Esophagus (tissue), 2 donors: Measurements from ENCODE around the gene EXOC6B. TPM values are rescaled to one million over a fixed set of nuclear protein-coding genes. Genes with fewer than 3 reads are reported as not detected.
"Not testable (repeated sequence)": the region's sequence is repeated elsewhere in the genome, so short reads cannot be mapped to it uniquely, and the experiment has no call there.

Source experiments
- H3K27ac ChIP-seq, 2 donors: one replicate each; pipeline ENCODE4 v1.5.1; 2013; ENCODE audit warnings: low read depth in 2 of 2, mild to moderate bottlenecking in 2 of 2, inconsistent platforms in 1 of 2, low read length in 1 of 2, moderate library complexity in 1 of 2
- H3K27me3 ChIP-seq, 2 donors: one replicate each; pipeline ENCODE4 v1.6.1; 2013; ENCODE audit warnings: low read length in 2 of 2, control low read depth in 1 of 2, mild to moderate bottlenecking in 1 of 2; ENCODE audit not compliant: insufficient read depth in 2 of 2, control insufficient read depth in 1 of 2
- H3K36me3 ChIP-seq, 2 donors: one replicate each; pipeline ENCODE4 v1.6.1; 2013; ENCODE audit warnings: low read length in 1 of 2; ENCODE audit not compliant: control insufficient read depth in 2 of 2, insufficient read depth in 2 of 2
- H3K4me1 ChIP-seq, 2 donors: one replicate each; pipeline ENCODE4 v1.6.1; 2013; ENCODE audit warnings: low read length in 1 of 2; ENCODE audit not compliant: control insufficient read depth in 2 of 2, insufficient read depth in 2 of 2
- H3K4me3 ChIP-seq, 2 donors: one replicate each; pipeline ENCODE4 v1.5.1; 2013; ENCODE audit warnings: low read length in 2 of 2, mild to moderate bottlenecking in 2 of 2, low read depth in 1 of 2, moderate library complexity in 1 of 2
- H3K9me3 ChIP-seq, 2 donors: one replicate each; pipeline ENCODE4 v1.6.1; 2013; ENCODE audit warnings: mild to moderate bottlenecking in 2 of 2, low read depth in 1 of 2, low read length in 1 of 2, moderate library complexity in 1 of 2; ENCODE audit not compliant: control insufficient read depth in 2 of 2, insufficient read depth in 1 of 2
- WGBS, 2 donors: extraction: QIAGEN DNeasy Blood & Tissue Kit; methylation state at CpG; one replicate each; pipeline ENCODE4 v1.1.7; 2013; 5-methylcytosine and 5-hydroxymethylcytosine counted together
- polyA plus RNA-seq, 2 donors: library from polyadenylated mRNA; stranded (reverse); fragments of 200-250 nt; gene quantifications; one replicate each; pipeline ENCODE4 v1.2.3, GENCODE V29; 2013
- donor health status: healthy with polysubstance abuse.
- donor health status: Bipolar disorder and iron deficiency.

EXOC6B gene
- polyA plus RNA-seq, 2 donors, result 6.0 to 8.4 TPM

- Histone ChIP-seq H3K27ac (no peak overlapping the region), H3K9me3 (no peaks in the 10 kb centered on the region)
These were observed 149.3 kb downstream of the EXOC6B start for GRCh38 chr2:72676341-72677025.

GRCh38 chr2:72674982-72675915 lies 150.6 kb downstream of the EXOC6B start:
- H3K27ac ChIP-seq, result no peak overlapping the region
- H3K9me3 ChIP-seq, result no peaks in the 10 kb centered on the region
- no peaks in the 10 kb centered on the region for H3K27me3 ChIP-seq
- H3K36me3 ChIP-seq, result no peaks in the 10 kb centered on the region
- WGBS, 2 donors, result 81 to 87% methylated on average over 8 of the region's 8 CpGs
- H3K4me3 ChIP-seq, result no peak overlapping the region
- H3K4me1 ChIP-seq, result no peaks in the 10 kb centered on the region

More at GRCh38 chr2:72676341-72677025, 149.3 kb downstream of the EXOC6B start:
- no peak overlapping the region for H3K4me3 ChIP-seq
- no peaks in the 10 kb centered on the region for H3K36me3 ChIP-seq
- 60 to 65% methylated on average over 5 of the region's 5 CpGs for WGBS, 2 donors
- no peaks in the 10 kb centered on the region for H3K27me3 ChIP-seq
- no peaks in the 10 kb centered on the region for H3K4me1 ChIP-seq

- Histone ChIP-seq H3K27me3 (no peaks in the 10 kb centered on the region), H3K27ac (no peak overlapping the region), H3K4me3 (no peak overlapping the region), H3K36me3 (no peaks in the 10 kb centered on the region), H3K4me1 (no peaks in the 10 kb centered on the region), H3K9me3 (no peaks in the 10 kb centered on the region)
- 74 to 92% methylated on average over 2 of the region's 2 CpGs for WGBS, 2 donors
These were observed 152.6 kb downstream of the EXOC6B start for GRCh38 chr2:72673279-72673678.

GRCh38 chr2:72669121-72669520 lies 156.7 kb downstream of the EXOC6B start:
- 65 to 73% methylated on average over 4 of the region's 4 CpGs for WGBS, 2 donors
- peaks cover 3 to 7% of the 10 kb centered on the region in 2 donors for H3K9me3 ChIP-seq
- H3K4me3 ChIP-seq, result no peak overlapping the region
- peaks cover 0 to 2% of the 10 kb centered on the region in 2 donors for H3K36me3 ChIP-seq
- no peaks in the 10 kb centered on the region for H3K4me1 ChIP-seq
- no peaks in the 10 kb centered on the region for H3K27me3 ChIP-seq
- H3K27ac ChIP-seq, result no peak overlapping the region

- H3K4me1 ChIP-seq, result no peaks in the 10 kb centered on the region
- 93 to 94% methylated on average over 4 of the region's 4 CpGs for WGBS, 2 donors
- peaks cover 0 to 2% of the 10 kb centered on the region in 2 donors for H3K36me3 ChIP-seq
- H3K27me3 ChIP-seq, result no peaks in the 10 kb centered on the region
- H3K4me3 ChIP-seq, result no peak overlapping the region
- H3K27ac ChIP-seq, result no peak overlapping the region
- peaks cover 3 to 7% of the 10 kb centered on the region in 2 donors for H3K9me3 ChIP-seq
These were observed 157.2 kb downstream of the EXOC6B start for GRCh38 chr2:72668647-72669046.

- 97% methylated on average over 2 of the region's 2 CpGs for WGBS, 2 donors
- Histone ChIP-seq H3K27me3 (no peaks in the 10 kb centered on the region), H3K27ac (no peak overlapping the region), H3K4me1 (no peaks in the 10 kb centered on the region), H3K36me3 (peaks cover 0 to 2% of the 10 kb centered on the region in 2 donors), H3K4me3 (no peak overlapping the region), H3K9me3 (peaks cover 3 to 7% of the 10 kb centered on the region in 2 donors)
These were observed 160.4 kb downstream of the EXOC6B start for GRCh38 chr2:72665448-72665847.

GRCh38 chr2:72661985-72662384 lies 163.8 kb downstream of the EXOC6B start:
- peaks cover 3 to 7% of the 10 kb centered on the region in 2 donors for H3K9me3 ChIP-seq
- H3K27me3 ChIP-seq, result no peaks in the 10 kb centered on the region
- H3K4me1 ChIP-seq, result no peaks in the 10 kb centered on the region
- H3K4me3 ChIP-seq, result no peak overlapping the region
- H3K27ac ChIP-seq, result no peak overlapping the region
- WGBS, 2 donors, result 75 to 84% methylated on average over 2 of the region's 2 CpGs
- peaks cover 0 to 2% of the 10 kb centered on the region in 2 donors for H3K36me3 ChIP-seq

- H3K4me1 ChIP-seq, result no peaks in the 10 kb centered on the region
- no peaks in the 10 kb centered on the region for H3K9me3 ChIP-seq
- H3K27me3 ChIP-seq, result no peaks in the 10 kb centered on the region
- 96% methylated on average over 6 of the region's 6 CpGs for WGBS, 2 donors
- H3K4me3 ChIP-seq, result no peak overlapping the region
- H3K27ac ChIP-seq, result no peak overlapping the region
- H3K36me3 ChIP-seq, result no peaks in the 10 kb centered on the region
These were observed 176.0 kb downstream of the EXOC6B start for GRCh38 chr2:72649810-72650209.

GRCh38 chr2:72641221-72641620 lies 184.6 kb downstream of the EXOC6B start:
- not testable (repeated sequence) for H3K4me1 ChIP-seq, H3K4me3 ChIP-seq, H3K36me3 ChIP-seq, H3K27me3 ChIP-seq, H3K27ac ChIP-seq, H3K9me3 ChIP-seq
- WGBS, 2 donors, result 94 to 95% methylated on average over 8 of the region's 8 CpGs
